Endothelial cell of umbilical vein (primary cell): Measurements from ENCODE around the gene TFDP1.

Experiments
- CTCF ChIP-seq, 2 donors: IDR thresholded peaks; 1 replicate in 1 of 2; 2 replicates in 1 of 2; pipeline ENCODE4 v1.5.1; 2011; ENCODE audit warnings: low read length in 2 of 2, mild to moderate bottlenecking in 2 of 2, moderate library complexity in 2 of 2, control low read depth in 1 of 2, inconsistent platforms in 1 of 2, low read depth in 1 of 2; ENCODE audit not compliant: insufficient read depth in 1 of 2; ENCODE audit errors: extremely low read depth in 1 of 2
- EZH2 ChIP-seq: IDR thresholded peaks from 2 replicates; pipeline ENCODE4 v1.6.1; 2012; ENCODE audit warnings: borderline replicate concordance, low read depth, mild to moderate bottlenecking, moderate library complexity, low read length, inconsistent platforms; ENCODE audit not compliant: severe bottlenecking
- FOS ChIP-seq: IDR thresholded peaks from 2 replicates; pipeline ENCODE4 v1.6.1; 2011; ENCODE audit warnings: mild to moderate bottlenecking, low read length, moderate library complexity, borderline replicate concordance; ENCODE audit not compliant: insufficient read depth
- GATA2 ChIP-seq: IDR thresholded peaks from 2 replicates; pipeline ENCODE4 v1.7.0; 2011; ENCODE audit warnings: low read depth, mild to moderate bottlenecking, moderate library complexity, mixed read lengths, low read length; ENCODE audit not compliant: insufficient read length, insufficient read depth
- MAX ChIP-seq: IDR thresholded peaks from 2 replicates; pipeline ENCODE4 v1.6.1; 2011; ENCODE audit not compliant: insufficient read depth, insufficient read length
- MYC ChIP-seq: IDR thresholded peaks from one replicate; pipeline ENCODE4 v1.6.1; 2011; ENCODE audit warnings: mild to moderate bottlenecking, low read depth, low read length
- POLR2A ChIP-seq: IDR thresholded peaks from 2 replicates; pipeline ENCODE4 v1.6.1; 2012; ENCODE audit warnings: low read depth, mild to moderate bottlenecking, control low read depth, low read length
- POLR2AphosphoS5 ChIP-seq: IDR thresholded peaks from 2 replicates; pipeline ENCODE4 v1.6.1; 2012; ENCODE audit warnings: low read depth, mild to moderate bottlenecking, control low read depth, low read length, moderate library complexity; ENCODE audit not compliant: insufficient read depth

GRCh38 chr13:113612607-113613006 is 28.1 kb downstream of the TFDP1 start:
- TF ChIP-seq GATA2, result no peak
- TF ChIP-seq CTCF (IDR thresholded peaks at IDR 0.05; ENCODE audit: extremely low read depth in 1 of 2, insufficient read depth in 1 of 2, low read depth in 1 of 2, low read length in 2 of 2), result no peak
- no peak for TF ChIP-seq POLR2A
- no peak for TF ChIP-seq MAX
- TF ChIP-seq POLR2AphosphoS5, result no peak
- no peak for TF ChIP-seq MYC
- TF ChIP-seq FOS, result no peak
- no peak for TF ChIP-seq EZH2
